ENCODE results near the gene SLC9B2.
"Not testable (repeated sequence)": the region's sequence is repeated elsewhere in the genome, so short reads cannot be mapped to it uniquely, and the experiment has no call there.

Gene SLC9B2

DNA sequence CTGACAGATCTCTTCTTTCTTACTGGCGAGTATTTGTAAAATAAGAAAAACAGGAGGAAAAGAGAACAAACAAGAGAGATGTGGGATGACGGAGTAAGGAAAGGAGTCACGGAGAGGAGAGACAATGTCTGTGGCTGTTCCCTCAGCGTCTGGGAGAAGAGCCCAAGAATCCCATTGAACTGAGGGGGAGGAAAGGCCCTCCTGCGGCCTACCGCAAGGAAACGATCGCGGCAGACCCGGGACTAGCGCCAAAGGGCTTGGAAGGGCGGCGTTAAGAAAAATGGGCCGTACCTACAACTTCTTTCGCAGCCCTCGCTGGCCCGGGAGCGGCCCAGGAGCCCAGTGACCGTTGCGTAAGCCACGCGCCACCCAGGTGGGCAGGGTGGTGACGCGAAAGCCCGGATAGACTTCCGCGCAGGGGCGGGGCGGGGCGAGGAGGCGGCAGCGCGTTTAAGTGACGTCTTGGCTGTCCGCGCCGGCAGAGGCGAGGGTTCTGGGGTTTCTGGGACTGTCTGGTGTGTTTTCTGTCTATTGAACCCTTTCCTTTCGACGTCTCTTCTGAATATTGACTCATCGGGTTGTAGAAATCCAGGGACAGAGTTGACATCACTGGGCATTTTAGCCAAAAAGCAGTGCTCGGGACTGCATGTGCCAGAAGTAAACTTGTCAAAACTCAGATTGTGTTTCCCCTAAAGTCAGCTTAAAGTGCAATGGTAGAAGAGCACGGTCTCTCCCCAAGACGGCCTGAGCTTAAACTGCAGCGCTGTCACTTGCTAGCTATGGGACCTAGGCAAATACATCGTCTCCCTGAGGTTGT, 57.0 kb downstream of the SLC9B2 start, which contains the start of gene SLC9B1:
Gene SLC9B1 (minus strand): TSS at position 398 of the 817 bp plus-strand sequence. CDS start 27,994 bp downstream, outside the sequence.
- DNase-seq (ENCODE audit: low read depth) = peak; percentile 91

DNA sequence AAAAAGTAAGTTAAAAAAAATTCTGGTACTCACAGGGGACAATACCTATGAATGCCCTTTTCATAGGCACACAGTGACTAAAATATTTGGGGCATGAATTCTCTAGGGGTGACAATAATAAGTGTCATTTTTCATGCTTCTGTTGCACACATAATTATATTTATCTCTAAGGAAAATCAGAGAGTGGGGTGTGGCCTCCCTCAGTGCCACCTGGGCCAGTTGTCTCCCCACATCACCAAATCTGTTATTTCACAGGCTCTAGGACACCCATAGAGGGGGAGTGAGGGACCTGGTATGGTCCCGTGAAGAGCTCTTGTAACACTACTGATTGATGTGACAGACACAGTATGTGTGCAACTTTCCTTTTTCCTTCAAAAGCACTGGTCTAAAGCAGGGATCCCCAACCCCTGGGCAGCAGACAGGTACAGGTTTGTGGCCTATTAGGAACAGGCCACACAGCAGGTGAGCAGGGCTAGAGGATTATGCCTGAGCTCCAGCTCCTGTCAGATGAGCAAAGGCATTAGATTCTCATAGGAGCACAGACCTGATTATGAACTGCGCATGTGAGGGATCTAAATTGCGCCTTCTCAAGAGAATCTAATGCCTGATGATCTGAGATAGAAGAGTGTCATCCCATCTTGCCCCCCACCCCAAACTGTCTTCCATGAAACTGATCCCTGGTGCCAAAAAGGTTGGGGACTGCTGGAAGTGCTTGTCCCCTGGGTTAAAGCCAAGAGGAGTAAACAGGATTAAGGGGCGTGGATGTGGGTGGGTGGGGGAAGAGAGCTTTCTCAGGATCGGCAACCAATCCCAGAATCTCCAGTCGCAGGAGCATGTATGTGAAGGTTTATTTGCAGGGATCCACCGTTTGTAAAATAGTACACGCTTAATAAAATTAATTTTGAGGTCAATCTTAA, 57.9 kb downstream of the SLC9B2 start:
- DNase-seq (ENCODE audit: low read depth) = no peak

DNA sequence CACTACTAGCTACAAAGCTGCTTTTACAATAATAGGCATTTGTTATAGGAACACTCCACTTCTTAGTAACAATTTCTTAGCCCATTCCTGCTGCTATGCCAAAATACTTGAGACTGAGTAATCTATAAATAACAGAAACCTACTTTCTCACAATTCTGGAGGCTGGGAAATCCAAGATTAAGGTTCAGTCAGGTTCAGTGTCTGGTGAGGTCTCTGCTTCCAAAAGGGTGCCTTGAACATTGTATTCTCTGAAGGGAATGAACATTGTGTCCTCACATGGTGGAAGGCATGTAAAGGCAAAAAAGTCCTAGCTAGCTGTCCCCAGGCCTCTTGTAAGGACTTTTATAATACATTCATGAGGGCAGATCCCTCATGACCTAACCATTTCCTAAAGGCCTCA, 64.0 kb downstream of the SLC9B2 start:
- no peak for DNase-seq (ENCODE audit: low read depth)

DNA sequence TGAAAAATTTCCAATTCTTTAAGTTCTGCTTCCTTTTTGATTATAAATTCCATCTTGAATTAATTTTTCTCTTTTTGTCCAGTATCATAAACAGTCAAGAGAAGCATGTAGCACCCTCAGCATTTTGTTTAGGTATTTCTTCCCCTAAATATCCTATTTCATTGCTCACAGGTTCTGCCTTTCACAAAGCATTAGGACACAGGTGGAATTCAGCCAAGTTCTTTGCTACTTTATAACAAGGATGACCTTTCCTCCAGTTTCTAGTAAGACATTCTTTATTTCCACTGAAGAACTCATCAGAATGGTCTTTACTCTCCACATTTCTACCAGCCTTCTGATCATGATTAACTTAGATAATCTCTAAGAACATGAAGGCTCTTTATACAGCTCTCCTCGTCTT, 64.5 kb downstream of the SLC9B2 start:
- DNase-seq (ENCODE audit: low read depth) = no peak

DNA sequence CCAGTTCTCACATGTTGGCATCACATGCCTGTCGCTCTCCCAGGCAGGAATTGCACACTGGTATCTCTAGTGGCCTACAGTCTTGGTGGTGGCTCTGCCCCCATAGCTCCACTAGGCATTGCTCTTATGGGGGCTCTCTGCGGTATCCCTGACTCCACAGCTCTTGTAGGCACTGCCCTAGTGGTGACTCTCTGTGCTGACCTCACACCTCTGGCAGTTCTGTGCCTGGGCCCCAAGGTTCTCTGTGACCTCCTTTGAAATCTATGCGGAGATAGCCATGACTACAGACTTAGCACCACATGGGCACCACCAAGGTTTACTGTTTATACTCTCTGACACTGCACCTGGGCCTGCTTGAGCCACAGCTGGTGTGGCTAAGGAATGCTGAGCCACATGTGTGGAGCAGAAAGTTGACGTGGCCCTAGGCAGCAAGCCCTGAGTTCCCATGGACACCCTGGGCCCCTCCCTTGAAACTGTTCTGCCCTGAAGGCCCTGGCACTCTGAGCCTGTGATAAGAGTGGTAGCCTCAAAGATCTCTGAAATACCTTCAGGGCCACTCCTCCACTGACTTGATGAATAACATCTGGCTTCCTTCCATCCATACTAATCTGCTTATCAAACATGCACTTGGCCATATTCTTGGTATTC, 65.1 kb downstream of the SLC9B2 start:
- no peak for DNase-seq (ENCODE audit: low read depth)

DNA sequence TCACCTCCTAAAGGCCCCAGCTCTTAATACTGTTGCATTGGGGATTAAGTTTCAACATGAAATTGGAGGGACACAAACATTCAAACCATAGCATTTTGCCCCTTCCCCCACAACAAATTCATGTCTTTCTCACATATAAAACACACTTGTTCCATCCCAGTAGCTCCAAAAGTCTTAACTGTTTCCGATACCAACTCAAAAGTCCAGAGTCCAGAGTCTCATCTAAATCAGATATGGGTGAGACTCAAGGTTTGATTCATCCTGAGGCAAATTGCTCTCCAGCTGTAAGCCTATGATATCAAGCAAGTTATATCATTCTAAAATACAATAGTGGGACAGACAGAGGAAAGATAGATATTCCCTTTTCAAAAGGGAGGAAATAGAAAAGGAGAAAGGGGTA, 65.8 kb downstream of the SLC9B2 start:
- no peak for DNase-seq (ENCODE audit: low read depth)

DNA sequence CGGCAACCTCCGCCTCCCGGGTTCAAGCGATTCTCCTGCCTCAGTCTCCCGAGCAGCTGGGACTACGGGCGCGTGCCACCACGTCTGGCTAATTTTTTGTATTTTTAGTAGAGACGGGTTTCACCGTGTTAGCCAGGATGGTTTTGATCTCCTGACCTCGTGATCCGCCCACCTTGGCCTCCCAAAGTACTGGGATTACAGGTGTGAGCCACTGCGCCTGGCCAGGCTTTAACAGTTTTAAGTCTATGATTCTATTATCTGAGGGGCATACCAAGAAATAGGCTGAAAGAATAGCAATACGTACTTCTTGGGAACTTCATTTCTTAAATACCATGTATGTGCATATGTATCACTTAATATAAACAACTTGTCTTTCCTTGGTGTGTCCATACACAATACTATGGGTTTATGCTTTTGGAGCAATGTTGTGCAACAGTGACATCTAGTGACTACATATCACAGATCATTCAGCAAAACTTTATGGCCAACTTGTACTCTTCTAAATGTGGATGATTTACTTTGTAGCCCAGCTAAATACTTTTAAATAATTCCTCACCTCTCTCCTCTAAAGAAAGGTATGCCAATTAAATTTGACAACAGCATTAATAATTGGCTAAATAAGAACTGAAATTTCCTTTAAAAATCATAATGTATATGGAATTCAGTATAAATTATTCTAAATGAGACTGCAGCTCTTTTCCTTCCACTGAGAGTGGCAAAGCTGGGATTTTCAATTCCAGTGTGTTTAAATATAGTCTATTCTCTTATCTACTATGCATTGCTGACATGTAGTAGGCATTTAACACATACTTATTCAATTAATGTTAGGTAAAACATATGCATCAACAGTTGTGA, 67.5 kb downstream of the SLC9B2 start:
- DNase-seq (ENCODE audit: low read depth) = no peak

DNA sequence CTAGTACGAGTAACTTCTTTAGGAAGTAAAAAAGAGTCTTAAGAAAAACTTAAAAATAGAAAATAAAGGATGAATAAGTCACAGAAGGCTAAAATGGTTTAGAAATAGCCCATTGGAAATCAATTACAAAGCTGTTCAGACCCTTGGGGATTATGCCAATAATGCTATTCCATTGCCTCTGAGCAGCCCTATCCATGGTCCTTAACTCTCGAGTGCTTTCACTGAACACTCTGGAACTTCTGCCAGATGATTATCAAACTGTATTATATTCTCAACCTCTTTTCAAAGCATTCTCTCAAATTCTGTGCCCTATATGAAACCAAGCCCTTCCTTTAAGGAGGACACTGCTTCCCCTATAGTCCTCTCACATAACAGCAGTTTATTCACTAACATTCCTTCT, 74.0 kb downstream of the SLC9B2 start:
- DNase-seq (ENCODE audit: low read depth) = no peak

DNA sequence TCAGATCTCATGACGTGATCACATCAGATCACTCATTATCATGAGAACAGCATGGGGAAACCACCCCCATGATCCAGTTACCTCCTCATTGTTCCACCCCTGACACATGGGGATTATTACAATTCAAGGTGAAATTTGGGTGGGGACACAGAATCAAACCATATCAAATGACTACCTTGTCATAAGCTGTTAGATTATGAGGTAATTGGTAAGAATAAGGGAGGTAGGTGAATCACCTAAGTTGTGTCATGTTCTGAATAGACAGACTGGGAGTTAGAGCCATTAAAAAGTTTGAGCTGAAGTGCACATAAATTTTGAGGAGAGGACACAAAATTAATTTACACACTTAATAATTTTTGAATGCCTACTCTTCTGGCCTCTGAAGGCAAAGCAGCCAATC, 81.8 kb downstream of the SLC9B2 start:
- DNase-seq (ENCODE audit: low read depth) = no peak

DNA sequence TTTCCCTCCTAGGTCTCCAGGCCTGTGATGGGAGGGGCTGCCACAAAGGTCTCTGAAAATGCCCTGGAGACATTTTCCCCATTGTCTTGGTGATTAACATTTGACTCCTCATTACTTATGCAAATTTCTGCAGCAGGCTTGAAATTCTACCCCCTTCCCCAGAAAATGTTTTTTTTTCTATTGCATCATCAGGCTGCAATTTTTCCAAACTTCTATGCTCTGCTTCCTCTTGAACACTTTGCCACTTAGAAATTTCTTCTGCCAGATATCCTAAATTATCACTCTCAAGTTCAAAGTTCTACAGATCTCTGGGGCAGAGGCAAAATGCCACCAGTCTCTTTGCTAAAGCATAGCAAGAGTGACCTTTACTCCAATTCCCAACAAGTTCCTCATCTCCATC, 82.6 kb downstream of the SLC9B2 start:
- DNase-seq (ENCODE audit: low read depth) = not testable (repeated sequence)

DNA sequence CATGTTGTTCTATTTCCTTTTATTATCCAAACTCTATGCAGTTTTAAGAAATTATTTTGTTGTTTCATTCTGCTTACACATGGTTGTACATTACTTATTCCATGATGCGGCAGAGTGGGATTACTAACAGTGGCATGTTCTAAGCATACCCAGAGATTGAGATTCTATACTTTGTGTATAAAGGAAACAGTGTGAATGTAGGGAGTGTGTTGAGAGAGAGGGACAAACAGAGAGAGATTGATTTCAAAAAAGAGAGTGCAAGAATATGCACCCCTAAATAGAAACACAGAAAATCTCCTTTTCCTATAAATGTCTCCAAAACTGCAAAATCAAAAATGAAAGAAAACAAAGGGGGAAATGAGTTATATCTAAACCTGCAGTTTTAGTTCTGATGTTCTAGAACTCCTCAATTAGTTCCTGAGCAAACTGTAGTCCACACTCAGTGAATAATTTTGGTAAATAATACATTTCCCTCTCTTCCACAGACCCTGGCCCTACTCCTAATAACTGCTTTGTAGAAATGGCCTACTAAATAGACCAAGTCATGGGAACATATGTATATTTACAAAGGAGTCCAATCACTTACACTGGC, 88.0 kb downstream of the SLC9B2 start:
- no peak for DNase-seq (ENCODE audit: low read depth)

DNA sequence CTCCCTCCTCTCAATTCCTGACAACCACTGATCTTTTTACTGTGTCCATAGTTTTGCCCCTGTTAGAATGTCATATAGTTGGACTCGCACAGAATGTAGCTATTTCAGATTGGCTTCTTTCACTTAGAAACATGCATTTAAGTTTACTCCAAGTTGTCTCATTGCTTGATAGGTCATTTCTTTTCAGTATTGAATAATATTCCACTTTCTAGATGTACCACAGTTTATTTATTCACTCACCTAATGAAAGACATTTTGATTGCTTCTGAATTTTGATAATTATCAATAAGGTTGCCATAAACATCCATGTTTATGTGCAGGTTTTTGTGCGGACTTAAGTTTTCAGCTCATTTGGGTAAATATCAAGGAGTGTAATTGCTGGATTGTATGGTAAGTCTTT, 95.6 kb downstream of the SLC9B2 start:
- DNase-seq (ENCODE audit: low read depth) = no peak
